Inferior parietal cortex (tissue), 1 donor: ENCODE data around the gene KCNS3.

Experiments used
- DNase-seq: peaks from one replicate; pipeline ENCODE4 v3.0.0-alpha.2; 2016; ENCODE audit errors: extremely low spot score

Gene KCNS3

DNA sequence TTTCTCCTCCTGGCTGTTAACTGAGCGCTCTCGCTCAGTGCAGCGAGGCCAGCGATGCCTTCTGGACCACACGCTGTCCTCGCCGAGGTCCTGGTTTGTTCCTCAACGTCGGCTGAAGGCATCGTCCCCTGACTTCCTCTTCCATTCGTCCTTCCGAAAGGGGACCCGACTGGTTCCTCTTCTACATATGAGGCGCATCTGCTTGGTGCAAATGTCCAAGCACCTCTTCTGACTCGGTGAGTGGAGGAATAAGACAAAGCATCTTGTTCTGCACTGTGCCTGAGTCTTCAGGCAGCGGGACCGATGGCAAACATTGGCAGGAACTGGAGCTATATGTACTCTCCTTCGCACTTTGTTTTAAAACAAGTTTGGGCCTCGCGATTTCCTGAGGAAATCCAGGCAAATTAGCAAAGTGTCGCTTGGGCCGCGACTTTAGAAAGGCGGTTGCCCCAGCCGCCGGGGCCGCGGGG, 621 bp upstream of the KCNS3 start:
- no peak for DNase-seq

DNA sequence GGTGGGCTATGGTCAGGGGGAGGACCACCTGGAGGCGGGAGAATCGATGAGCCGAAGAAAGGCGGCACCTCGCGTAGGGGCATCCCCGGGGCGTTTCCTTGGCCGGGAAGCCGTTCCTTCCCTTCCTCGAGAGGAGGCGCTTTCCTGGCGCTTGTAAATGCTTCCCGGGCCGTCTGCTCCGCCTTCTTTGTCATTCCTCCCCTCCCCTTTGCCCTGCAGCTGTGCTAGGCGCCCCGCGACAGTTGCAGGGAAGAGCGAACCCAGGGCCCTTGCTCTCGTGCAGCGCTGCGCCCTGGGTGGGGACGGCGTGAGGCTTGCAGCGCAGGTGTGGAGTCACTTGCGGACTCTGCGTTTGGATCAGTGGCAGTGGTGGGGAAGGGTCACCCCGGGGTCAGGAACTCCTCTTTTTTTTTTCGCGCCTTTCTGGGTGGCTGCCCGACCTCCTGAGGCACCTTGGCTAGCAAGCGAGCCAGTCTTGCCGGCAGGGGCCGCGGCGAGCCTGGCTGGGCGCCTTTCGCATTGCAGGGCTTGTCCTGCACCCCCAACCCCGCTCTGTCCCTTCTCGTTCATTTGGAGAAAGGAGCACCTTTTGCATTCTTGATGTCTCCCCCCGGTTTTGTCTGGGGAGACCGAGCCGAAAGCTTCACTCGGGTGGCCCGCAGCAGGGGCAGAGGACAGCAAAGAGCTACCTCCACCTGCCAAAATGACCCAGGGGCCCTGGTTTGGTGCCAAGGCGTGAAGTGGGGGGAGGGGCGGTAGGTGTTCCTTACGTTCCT, 858 bp downstream of the KCNS3 start:
- no peak for DNase-seq

GRCh38 chr2:17879913-17880274, 1.4 kb downstream of the KCNS3 start:
- DNase-seq: no peak

DNA sequence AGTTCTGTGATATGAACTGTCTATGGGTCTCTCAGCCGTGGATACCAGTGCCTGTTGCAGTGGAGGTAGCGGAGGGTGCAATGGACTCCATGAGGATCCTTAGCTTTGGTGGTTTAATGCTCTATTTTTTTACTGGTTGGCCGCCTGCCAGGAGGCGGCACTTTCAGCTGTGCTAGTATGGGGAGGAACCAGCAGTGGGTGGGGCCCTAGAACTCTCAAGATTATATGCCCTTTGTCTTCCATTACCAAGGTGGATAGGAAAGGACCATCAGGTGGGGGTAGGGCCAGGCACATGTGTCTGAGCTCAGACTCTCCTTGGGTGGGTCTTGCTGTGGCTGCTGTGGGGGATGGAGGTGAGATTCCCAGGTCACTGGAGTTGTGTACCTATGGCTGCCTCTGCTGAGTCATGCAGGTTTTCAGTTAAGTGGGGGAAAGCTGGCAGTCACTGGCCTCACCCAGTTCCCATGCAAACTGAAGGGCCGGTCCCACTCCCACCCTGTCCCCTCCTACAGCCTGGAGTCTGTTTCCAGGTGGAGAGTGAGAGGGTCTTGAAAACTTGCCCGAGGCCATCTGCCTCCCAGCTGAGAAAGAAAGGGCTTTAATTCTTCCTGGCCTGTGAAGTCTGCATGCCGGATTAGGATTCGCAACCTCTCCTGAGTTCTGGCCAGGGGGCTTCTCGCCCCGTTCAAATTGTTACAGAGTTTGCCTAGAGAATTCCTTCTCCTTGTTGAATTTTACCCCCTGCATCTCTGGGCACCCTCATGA, 14.5 kb downstream of the KCNS3 start:
- DNase-seq: no peak

DNA sequence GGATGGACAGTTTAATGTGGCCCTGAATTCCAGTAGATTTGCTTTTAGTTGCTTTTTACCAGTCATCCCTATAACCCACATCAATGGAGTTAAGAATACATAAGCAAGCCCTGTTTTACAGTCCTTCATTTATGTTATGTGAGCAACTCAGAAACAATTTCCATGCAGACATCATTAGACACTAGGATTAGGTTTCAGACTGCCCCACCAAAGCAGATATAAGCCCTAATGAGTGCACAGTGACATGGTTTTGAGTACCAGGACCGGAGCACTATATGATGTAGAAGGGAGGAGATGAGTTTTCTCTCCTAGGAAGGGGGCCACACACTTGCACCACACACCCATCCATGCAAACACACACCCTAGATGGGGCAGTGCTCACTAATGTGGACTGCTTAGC, 15.5 kb downstream of the KCNS3 start:
- DNase-seq: no peak

- peak; percentile 1 for DNase-seq
Observed at GRCh38 chr2:17894556-17894955, 16.1 kb downstream of the KCNS3 start.

DNA sequence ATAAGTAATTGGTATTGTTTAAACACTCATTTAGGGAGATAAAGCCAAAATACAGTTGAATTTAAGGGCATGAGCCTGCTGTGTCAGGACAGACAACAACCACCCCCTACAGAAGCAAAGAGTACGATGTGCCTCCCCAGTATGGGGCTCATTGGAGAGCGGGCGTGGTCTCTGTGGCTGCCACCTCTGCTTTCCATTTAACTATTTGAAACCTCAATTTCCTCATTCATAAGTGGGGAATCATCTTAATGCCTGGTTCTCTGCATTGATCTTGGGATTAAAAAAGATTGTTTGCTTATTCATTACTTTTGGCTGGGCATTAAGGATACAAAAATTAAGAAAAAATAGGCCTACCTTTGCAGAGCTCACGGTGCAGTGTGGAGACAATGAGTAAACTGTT, 21.4 kb downstream of the KCNS3 start:
- no peak for DNase-seq

GRCh38 chr2:17901246-17901645, 22.8 kb downstream of the KCNS3 start:
- DNase-seq: no peak

DNA sequence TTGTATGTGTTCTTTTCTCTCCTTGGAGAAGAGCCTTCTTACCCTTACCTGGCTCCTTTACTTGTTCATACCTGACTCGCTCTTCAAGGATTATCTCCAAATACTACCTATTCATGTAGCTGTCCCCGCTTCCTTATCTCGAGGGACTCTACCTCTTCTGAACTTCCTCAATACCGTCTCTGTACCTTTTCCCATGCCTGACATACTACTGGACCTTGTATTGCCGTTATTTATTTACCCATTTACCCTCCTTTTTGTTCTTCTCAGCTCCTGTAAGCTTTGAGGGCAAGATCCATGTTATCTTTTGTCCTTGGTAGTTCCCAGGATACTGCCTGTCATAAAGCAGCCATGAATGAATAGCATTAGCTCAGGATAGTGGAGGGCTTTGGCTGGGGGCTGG, 32.5 kb downstream of the KCNS3 start:
- DNase-seq: no peak

DNA sequence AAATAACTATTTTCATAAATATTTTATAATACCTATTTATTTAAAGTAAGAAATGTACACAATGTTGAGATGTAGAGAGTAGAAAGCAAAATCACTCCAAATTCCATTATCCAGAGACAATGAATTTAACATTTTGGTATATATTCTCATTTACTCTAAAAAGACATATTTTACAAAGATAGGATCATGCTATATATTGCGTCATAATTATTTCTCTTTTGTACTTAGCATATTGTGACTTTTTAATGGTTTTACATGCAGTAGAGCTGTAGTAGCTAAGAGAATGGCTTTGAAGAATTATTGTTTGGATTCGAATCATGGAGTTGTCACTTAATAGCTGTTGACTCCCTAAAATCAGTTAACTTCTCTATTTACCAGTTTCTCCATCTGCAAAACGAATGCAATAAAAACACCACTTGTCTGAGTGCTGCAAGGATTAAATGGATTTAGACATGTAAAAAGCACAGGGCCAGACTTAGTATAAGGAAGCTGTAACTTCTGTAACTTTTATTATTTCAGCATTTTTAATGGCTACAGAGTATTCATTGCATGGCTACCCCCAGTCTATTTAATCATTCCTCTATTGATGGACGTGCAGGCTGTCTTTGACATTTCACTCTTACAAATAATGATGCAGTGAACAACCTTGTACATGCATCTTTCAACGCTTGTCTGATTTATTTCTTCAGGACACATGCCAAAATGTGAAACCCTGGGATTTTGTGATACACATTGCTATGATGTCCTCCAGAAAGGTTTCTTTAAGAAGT, 33.2 kb downstream of the KCNS3 start:
- DNase-seq: no peak

- no peak for DNase-seq
Observed at GRCh38 chr2:17912266-17912691, 33.8 kb downstream of the KCNS3 start.

DNA sequence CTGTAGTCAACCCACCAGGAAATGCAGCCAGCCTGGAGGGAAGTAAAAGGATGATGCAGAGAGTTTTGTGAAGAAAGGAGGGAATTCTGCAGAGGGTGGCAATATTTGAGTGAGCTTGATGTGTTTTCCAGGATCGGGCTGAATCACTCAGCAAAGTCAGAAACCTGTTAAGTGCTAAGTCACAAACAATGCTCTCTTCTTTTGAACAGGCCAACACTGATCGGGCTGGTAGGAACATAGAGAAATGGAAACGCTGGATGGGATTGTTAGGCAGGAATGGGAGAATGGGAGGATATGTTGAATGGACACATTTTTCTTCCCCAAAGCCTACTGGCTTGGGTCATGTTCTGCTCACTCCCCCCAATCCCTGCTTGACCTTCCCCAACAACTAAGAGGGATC, 36.6 kb downstream of the KCNS3 start:
- no peak for DNase-seq

- DNase-seq: no peak
Observed at GRCh38 chr2:17915811-17916518, 37.5 kb downstream of the KCNS3 start.

- no peak for DNase-seq
Observed at GRCh38 chr2:17916584-17916983, 38.1 kb downstream of the KCNS3 start.

- peak; percentile 38 for DNase-seq
Observed at GRCh38 chr2:17918789-17919188, 40.3 kb downstream of the KCNS3 start.

DNA sequence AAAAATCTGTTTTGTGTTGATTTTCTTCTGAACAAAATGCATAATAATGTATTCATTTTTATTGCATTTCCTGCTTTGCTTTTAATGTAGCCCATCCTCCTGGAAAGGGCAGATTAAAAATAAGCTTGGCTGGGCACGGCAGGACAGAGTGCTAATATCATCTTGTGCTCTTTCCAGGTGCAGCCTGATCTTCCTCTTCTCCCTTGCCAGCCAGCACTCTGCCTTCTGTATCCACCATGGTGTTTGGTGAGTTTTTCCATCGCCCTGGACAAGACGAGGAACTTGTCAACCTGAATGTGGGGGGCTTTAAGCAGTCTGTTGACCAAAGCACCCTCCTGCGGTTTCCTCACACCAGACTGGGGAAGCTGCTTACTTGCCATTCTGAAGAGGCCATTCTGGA, 52.3 kb downstream of the KCNS3 start:
- no peak for DNase-seq

DNA sequence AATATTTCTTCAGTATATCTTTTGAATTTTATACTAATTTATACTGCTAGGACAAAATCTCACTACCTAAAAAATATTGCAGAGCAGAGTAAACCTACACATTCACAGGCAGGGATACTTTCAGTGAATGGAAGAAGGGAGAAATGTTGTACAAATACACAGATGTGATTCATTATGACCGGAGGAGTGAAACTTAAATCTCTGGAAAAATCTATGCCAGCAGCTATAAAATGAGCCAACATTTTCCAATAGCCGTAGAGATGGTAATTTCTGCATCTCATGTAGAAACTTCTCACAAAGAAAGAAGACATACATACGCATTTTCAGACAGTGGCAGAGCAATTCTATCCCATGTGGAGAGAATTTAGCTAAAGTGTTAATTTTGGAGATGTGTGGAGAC, 54.8 kb downstream of the KCNS3 start:
- DNase-seq: no peak

- DNase-seq: no peak
Observed at GRCh38 chr2:17934721-17935120, 56.3 kb downstream of the KCNS3 start.

DNA sequence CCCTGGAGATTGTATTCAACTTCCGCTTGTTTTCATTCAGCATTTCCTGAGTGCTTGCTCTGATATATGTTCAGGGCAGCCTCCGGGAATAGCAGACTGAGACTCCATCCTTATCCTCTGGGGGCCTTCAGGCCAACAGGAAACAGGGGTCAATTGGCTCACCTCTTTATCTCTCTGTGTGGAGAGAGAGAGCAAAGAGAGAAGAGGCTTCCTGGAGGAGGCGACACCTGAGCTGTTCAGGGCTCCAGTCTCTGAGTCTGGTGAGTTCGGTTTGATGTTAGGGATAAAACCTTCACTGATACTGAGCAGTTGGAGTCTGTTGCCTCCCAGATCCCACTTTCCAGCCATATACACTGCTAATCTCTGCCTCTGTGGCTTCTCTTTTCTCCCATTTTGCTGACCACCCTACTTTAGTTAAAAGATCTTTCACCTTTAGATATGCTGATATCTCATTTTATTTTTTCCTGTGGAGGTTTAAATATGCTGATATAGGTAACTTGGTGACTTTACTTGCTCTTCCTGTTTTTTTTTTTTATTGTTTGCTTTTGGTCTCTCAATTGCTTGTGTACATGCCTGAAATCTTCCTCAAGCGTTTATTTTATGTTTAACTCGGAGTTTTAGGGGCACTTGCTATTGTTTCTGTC, 56.9 kb downstream of the KCNS3 start:
- DNase-seq: no peak

GRCh38 chr2:17936599-17936998, 58.1 kb downstream of the KCNS3 start:
- DNase-seq: no peak

DNA sequence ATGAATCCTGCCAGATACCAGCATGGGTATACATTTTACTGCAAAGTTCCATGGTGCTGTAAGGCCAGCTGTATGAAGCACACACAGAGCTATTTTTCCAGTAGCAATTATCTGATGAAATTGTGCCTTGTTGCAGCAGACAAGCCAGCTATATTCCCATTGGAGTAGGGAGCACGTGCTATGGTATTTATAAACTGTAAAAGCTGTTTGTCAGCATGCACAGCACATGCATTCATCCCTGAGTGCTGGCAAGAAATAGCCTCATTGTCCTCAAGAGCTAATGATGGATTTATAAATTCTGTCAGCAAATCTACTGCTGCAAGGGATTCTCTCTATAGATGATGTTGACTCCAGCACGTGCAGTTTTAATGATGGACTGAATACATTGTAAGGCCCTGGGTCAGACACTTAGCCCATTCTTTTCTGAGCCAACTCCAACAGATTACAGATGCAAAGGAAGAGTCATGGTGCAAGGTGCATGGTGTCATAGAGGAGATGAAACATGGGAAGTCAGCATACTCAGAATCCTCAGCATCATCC, 61.7 kb downstream of the KCNS3 start:
- DNase-seq: no peak
